HG02852 (cell line): Measurements from ENCODE around the gene NVL.

ENCODE experiments used
- ATAC-seq: cut with Tn5 transposase; IDR thresholded peaks from one replicate; pipeline ENCODE4 v1.9.1; 2021; ENCODE audit warnings: mild to moderate bottlenecking, moderate library complexity; ENCODE audit not compliant: unreplicated experiment

NVL gene

DNA sequence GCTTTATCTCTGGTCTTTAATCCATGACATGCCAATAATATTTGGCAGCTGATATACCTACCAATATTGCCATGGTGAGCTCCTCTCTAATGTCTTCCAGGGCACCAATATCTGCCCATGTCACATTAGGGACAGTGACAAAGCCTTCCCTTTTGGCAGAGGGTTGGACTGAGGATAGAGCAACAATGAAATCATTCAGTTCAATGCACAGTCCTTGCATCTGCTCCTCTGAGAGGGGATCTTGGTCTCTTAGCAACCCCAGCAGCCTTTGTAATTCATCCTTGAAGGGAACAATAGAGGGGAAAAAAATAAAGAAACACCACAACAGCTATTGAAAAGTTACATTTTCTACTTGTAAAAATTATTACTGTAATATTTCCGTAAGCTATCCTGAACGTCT is 42.3 kb downstream of the NVL start:
- no peak for ATAC-seq

GRCh38 chr1:224282140-224282539 is 47.8 kb downstream of the NVL start:
- ATAC-seq = no peak

DNA sequence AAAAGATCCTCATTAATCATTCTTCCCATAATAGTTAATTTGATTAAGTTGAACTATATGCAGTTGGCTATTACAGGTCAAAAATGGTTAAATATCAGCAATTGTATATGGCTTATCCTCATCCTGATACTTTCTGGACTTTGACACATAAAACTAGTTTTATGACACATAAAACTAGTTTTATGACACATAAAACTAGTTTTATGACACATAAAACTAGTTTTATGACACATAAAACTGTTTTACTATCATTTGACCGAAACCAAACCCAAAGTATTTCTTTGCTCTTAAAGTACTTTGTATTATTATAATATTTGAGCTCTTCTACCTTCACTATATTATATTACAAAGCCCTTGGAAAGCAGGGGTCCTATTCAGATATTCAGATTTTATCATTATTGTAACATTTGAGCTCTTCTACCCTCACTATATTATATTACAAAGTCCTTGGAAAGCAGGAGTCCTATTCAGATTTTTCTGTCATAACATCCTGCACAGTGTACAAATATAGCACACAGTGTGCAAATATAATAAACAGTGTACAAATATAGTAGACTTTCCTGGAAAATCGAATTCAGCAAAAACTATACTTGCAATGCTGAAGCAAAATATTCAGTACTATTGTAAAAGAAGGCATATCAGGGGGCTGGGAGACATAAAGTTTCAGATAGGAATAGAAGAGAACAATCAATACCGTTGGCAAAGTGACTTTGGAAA is 53.0 kb downstream of the NVL start:
- no peak for ATAC-seq

GRCh38 chr1:224274970-224275626 is 54.9 kb downstream of the NVL start:
- no peak for ATAC-seq

GRCh38 chr1:224273641-224274040 is 56.3 kb downstream of the NVL start:
- no peak for ATAC-seq

DNA sequence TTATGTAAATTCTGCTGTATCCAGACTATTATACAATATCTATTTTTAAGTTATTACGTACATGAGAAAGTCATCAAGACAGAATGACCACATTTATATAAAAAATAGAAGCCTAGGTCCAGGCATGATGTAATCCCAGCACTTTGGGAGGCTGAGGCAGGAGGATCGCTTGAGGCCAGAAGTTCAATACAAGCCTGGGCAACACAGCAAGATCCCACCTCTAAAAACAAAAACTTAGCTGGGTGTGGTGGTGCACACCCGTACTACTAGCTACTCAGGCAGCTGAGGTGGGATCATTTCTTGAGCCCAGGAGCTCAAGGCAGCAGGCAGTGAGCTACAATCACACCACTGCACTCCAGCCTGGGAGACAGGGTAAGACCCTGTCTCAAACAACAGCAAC is 58.9 kb downstream of the NVL start:
- no peak for ATAC-seq

- ATAC-seq = no peak
These were observed 62.0 kb downstream of the NVL start for GRCh38 chr1:224267925-224268324.

DNA sequence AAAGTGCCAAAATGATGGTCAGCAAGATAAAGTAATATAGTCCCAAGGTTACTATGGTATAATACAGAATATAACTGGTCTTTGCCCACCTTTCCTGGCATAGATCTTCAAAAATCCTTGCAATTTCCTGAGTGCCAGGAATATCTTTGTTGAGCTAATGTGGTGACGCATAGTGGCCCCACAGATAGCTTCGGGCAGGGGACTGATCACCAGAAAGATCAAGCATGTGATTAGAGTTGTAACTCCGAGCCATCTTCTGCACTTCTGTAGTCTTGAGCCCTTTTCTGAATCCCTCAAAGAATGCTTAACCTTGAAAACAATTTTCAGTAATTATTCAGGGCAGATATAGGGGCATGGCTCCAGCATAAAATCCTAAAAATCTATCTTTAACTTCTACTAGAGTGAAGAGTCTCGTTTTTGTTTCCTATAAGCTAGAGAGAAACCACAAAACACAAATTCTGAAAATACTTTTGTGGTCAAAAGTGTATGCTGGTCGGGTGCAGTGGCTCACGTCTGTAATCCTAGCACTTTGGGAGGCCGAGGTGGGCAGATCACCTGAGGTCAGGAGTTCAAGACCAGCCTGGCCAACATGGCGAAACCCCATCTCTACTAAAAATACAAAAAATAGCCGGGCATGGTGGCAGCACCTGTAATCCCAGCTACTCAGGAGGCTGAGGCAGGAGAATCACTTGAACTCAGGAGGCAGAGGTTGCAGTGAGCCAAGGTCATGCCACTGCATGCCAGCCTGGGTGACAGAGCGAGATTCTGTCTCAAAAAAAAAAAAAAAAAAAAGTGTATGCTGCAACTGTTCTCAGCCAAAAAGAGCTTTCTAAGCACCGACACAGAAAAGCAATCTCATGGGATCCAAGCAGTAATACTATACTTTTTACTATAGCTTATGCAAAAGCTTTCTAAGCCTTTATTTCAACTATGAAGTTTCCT is 62.8 kb downstream of the NVL start:
- peak; percentile 20 for ATAC-seq

GRCh38 chr1:224266105-224266914 is 63.7 kb downstream of the NVL start:
- ATAC-seq = peak; percentile 81

DNA sequence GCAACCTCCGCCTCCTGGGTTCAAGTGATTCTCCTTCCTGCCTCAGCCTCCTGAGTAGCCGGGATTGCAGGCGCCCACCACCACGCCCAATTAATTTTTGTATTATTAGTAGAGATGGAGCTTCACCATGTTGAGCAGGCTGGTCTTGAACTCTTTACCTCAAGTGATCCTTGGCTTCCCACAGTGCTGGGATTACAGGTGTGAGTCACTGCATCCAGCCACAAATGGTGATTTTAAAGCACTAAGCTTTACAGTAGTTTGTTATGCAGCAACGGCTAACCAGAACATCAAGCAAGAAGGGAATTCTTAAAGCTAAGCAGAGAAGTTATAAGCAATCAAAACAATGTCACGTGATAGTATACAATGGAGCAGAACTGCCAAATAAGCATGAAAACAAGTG is 65.7 kb downstream of the NVL start:
- no peak for ATAC-seq

GRCh38 chr1:224262373-224263054 is 67.5 kb downstream of the NVL start:
- no peak for ATAC-seq

DNA sequence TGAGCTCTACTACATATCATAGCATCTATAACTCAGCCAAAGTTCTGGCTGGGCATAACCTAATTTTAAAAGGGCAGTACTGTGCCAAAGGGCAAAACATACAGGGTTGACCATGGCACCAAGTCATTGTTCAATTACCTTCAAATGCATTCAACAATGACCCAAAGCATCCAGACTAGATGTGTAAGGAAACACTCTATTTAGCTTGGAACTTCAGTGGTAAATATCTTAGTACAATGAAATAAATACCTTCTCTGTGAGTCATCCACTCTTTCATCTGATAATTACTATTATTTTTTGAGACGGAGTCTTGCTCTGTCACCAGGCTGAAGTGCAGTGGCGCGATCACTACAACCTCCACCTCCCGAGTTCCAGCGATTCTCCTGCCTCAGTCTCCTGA is 70.0 kb downstream of the NVL start:
- ATAC-seq = no peak

DNA sequence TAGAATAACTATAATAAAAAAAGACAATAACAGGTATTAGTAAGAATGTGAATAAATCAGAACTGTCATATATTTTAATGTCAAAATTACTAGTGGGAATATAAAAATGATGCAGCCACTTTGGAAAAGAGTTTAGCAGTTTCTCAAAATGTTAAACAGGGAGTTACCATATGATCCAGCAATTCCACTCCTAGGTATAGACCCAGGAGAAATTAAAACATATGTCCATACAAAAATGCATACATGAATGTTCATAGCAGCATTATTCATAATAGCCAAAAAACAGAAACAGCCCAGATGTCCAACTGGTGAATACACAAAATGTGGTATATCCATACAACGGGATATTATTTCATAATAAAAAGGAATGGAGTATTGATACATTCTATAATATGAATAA is 71.6 kb downstream of the NVL start:
- no peak for ATAC-seq

DNA sequence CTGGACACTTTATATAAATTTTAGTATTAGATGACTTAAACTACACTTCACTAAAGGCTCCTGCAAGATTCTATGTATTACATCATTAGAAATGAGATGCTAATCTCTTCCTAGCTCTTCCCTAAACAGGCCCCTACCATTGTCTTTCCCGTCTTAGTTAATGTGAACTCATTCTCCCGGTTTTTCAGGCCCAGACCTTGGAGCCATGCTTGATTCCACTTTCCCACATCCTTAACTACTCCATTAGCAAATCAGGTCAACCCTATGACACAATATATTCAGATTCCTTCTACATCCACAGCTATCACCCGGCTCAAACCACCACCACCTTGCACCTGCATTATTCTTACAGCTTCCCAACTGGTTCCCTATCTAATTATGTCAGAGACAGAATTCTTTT is 73.3 kb downstream of the NVL start:
- no peak for ATAC-seq

DNA sequence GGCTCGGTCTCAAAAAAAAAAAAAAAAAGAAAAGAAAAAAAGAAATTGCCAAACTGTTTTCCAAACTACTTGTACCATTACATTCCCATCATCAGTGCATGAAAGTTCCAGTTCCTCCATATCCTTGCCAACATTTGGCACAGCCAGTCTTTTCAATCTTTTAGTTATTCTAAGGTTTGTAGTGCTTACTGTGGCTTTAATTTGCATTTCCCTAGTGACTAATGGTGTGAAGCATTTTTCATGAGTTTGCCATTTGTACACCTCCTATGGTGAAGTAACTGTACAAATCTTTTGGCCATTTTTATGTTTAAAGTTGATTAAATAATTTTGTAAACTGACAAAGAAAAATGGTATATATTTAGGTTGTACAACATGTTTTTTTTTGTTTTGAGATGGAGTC is 76.3 kb downstream of the NVL start:
- ATAC-seq = no peak

- no peak for ATAC-seq
These were observed 77.5 kb downstream of the NVL start for GRCh38 chr1:224252479-224252878.

- no peak for ATAC-seq
These were observed 78.2 kb downstream of the NVL start for GRCh38 chr1:224251741-224252146.

DNA sequence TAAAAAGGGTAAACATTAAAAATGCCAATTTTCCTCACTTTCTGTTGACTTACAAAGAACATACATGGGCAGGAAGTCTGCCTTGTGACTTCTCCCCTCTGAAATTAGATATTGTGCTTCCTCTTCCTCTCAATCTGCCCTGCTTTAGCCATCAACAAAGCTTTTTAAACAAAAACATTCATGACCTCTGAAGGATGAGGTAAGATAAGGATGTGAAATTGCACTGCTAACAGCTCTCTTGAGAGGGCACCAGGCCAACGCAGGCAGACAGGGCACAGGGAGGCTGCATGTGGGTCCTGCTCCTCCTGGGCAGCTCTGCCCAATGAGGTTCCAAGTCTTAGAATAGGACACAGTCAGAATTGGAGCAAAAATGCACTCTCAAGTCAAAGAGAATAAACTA is 84.8 kb downstream of the NVL start:
- ATAC-seq = no peak

DNA sequence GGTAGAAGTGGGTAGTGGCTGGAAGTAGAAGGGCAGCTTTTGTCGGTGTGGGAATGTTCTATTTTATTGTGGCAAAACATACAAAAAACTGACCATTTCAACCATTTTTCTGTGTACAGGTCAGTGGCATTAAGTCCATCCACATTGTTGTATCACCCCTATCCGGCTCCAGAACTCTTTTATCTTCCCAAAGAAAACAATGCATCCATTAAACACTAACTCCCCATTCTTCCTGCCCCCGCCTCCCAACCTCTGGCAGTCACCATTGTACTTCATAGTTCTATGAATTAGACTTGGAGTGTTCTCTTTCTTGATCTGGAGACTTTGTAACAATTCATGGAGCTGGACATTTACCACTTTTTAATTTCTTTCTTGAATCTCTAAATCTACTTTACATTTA is 91.2 kb downstream of the NVL start:
- ATAC-seq = no peak

DNA sequence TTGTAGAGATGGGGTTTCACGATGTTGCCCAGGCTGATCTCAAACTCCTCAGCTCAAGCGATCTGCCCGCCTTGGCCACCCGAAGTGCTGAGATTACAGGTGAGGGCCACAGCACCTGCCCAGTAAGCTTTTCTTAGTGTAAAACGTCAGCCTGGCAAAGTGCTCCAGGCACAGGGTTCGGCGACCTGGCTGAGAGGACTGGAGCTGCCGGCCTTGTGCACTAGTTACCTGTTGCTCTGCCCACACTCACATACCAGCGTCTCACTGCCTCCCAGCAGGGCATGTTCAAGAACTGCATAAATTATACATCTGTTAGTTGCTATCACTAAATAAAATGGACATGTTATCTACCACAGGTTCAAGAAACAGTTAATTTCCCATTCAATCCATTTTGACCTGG is 91.8 kb downstream of the NVL start:
- no peak for ATAC-seq
